ENCODE data around the gene CLEC4G.
"Not testable (repeated sequence)": the region's sequence is repeated elsewhere in the genome, so short reads cannot be mapped to it uniquely, and the experiment has no call there.

Gene CLEC4G

DNA sequence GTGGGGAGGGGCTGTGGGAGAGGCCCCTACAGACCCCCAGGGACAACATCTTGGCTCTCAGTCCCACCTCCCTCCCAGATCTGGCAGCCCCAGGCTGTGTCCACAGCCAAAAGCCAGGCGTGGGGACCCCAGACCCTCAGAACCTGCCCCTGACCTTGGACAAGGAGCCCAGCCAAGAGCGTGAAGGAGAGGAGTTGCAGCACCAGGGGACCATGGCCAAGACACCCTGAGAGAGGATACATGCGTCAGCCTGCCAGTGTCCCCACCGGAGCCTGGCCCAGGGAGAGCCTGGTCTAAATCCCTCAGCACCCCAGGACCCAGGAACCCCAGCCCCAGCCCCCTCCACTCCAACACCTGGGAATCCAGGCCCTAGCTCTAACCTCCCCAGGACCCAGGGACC lies 14.4 kb upstream of the CLEC4G start:
- DNase-seq: not testable (repeated sequence)

DNA sequence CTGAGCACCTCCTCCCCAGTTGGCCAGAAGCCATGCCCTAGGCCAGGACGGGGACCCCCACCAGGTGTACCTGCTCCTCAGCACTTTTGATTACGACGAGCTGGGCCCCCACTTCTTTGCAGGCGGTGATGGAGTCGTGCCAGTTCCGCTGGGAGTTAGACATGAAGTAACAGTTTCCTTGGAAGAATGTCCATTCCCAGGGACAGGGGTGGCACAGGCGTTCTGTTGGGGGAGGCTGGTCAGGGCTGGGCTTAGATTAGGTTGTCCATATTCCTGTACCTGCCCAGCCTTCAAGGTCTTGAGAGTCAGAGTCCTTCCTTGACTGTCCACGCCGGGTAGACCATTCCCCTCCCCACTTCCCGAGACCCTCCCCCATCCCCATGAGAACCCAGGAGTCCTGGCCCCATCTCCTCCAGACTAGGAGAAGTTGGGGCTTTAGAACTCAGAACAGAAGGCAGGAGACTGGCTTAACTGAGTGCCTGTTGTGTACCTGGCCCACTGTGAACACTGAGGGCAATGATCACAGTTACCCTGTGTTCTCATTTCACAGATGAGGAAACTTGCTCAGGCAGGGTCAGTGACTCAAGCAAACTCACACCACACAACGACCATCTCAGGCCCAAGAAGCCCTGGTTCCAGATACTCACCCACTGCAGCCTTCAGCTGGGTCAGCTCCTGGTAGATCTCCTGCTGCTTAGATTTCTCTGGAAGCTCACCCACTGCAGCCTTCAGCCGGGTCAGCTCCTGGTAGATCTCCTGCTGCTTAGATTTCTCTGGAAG lies 13.2 kb upstream of the CLEC4G start:
- DNase-seq: no peak

DNA sequence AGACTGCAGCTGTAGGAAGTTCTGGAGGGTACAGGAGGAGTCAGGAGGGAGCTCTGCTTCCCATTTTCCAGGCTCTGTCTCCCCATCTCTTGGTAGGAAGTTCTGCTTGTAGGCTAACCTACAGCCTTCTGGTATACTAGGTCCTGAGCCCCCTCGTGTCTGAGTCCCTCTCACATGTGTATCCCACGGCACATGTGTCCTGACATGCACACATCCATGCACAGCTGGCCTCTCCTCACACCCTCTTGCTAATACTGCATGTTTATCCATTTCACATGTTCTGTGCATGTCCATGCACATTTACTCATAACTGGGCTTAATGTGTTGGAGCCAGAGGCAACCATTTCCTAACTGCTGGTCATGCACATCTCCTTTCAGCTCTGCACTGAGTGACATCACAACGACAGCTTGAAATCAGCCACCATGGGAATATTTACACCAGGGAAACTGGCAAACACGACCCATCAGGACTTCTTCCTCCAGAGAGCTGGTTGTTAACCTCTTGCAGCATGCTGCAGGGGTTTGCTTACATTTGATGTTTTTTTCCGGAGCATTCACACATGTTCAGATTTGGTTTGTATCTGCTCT lies 12.4 kb upstream of the CLEC4G start:
- DNase-seq: no peak

DNA sequence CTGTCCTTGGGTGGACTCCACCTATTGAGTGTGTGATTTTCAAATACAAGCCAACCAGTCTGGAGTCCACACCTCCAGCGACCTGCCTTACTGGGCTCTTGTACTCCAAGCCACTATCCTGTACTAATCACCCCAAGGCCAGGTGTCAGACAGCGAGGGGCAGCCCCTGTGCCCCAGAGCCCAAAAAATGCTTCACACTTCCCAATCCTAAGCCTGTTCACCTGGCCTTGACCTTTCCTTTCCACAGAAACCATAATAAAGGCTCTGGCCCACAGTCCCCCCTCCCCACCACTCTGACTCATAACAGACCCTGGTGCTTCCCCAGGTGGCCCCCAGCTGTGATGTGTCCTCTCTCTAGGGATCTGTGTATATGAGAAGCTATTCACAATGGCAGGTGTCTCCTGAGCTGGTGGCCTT lies 11.5 kb upstream of the CLEC4G start:
- peak in 1 of 2 experiments; percentile 21 for DNase-seq

DNA sequence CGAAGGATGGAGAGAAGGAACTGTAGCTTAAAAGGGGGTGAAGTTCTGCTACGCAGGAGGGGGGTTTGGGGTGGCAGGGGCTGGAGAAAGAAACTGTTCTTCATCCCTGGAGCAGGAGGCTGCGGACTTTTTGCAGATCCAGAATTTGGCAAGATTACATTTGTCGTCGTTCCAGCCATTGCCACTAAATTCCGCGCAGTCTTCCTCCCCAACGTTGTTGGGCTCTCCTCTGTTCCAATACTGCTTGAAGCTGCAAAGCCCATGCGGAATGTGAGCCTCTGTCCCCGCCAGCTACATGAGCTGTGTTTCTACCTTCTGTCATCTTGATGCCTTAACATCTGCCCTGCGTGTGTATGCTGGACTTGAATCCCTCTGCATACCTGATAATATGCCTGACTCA lies 11.1 kb upstream of the CLEC4G start:
- DNase-seq: peak; percentile 70 to 90

DNA sequence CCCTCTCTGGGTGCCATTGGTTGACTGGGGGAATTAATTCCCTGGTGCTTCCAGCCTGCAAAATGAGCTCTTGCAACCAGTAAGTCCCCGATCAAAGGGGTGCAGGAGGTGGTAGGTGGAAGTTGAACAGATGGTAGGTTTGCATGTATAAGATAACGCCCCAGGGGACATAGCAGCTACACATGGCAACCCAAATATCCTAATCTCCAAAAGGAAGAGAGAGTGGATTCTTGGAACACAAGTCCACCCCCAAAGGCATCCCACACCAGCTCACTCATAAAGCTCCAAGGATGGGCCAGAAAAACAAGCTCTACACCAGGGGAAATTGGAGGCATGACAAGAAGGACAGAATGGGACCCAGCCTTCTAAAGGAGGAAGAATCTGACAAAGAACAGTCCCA lies 10.7 kb upstream of the CLEC4G start:
- DNase-seq: peak; percentile 85 to 97

DNA sequence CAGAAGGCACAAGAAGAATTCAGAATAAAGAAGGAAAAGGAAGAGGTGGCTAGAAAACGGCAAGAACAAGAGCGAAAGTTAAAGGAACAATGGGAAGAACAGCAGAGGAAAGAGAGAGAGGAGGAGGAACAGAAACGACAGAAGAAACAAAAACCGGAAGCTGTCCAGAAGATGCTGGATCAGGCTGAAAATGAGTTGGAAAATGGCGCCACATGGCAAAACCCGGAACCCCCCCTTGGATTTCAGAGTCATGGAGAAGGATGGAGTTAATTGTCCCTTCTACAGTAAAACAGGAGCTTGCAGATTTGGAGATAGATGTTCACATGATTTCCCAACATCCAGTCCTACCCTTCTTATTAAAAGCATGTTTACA lies 8.8 kb upstream of the CLEC4G start:
- no peak for DNase-seq

DNA sequence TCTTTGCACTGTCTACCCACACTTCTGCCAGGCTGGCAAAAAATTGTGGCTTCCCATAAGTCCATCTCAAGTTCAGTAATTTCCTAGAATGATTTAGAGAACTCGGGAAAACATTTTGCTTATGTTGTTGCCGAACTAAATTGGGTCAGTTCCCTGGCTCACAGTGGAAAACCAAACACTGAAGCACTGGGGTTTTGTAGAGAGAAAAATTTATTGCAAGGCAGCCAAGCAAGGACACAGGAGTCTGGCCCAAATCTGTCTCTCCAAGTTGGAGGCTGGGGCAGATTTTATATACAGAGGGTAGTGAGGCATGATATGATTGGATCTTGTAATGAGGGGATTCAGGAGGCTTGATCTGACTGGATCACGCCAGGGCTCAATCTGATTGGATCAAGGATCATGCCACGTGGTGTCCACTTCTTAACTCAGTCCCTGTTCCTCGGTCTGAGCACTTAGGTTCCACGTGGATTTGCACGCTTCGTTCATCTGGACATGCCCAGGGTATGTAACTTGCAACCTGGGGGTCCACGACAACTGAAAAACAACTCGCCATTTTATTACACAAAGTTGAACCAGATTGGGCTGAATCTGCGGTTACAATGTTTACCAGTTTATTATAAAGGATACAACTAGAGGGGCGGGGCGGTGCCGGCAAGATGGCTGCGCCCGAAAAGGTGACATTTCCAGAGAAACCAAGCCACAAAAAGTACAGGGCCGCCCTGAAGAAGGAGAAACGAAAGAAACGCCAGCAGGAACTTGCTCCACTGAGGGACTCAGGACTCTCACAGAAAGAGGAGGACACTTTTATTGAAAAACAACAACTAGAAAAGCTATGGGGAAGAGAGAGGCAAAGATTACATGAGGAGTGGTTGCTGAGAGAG lies 8.1 kb upstream of the CLEC4G start:
- no peak for DNase-seq

DNA sequence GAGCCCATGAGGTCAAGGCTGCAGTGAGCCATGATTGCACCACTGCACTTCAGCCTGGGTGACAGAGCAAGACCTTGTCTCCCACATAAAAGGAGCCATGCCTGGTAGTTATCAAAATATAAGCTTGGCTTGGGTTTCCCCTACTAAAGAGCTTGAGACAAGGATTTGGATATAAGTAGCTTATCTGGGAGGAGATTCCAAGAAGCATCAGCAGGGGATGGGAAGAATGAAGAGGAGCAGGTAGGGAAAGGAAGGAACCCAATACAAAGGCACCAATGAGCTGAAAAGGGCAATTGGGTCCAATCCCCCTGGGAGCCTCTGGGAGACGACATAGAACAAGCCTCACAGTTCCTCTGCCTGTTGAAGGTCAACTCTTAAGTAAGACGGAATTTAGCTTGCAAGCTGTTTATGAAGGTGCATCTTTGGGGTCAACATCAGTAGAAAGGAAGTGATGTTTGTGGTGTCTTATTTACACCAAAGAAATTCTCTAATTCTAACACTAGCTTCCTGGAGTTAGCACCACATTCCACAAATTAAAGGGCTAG lies 7.4 kb upstream of the CLEC4G start:
- peak in 1 of 2 experiments; percentile 26 for DNase-seq

DNA sequence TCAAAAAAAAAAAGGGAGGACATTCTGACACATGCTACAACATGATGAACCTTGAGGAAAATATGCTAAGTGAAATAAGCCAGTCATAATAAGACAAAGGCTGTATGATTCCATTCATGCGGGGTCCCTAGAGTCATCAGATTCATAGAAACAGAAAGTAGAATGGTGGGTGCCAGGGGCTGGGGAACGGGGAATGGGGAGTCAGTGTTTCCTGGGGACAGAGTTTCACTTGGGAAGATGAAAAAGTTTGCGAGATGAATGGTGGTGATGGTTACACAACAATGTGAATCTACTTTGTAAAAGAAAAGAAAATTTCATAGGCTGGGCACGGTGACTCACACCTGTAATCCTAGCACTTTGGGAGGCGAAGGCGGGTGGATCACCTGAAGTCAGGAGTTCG lies 6.1 kb upstream of the CLEC4G start:
- no peak for DNase-seq

DNA sequence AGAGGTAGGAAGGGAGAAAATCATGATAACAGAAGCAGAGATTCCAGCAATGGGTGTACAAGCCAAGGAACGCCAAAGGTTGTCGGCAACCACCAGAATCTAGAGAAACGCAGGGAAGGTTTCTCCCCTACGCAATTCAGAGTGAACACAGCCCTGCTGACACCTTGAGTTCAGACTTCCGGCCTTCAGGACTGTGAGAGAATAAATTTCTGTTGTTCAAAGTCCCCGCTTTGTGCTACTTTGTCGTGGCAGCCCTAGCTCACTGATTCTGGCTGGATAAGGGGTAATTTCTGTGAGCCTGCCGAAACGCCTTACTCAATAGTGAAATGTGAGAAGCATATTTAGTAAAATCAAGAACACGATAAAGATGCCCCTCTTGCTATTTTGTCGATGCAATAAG lies 5.3 kb upstream of the CLEC4G start:
- DNase-seq: no peak

DNA sequence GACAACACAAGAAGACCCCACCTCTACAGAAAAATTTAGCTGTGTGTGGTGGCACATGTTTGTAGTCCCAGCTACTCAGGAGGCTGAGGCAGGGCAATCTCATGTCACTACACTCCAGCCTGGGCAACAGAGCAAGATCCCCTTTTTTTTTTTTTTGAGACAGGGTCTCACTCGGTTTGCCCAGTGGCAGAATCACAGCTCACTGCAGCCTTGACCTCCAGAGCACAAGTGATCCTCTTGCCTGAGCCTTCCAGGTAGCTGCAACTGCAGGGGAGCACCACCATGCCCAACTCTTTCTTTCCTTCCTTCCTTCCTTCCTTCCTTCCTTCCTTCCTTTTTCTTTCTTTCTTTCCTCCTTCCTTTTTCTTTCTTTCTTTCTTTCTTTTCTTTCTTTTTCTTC lies 4.2 kb upstream of the CLEC4G start:
- DNase-seq: no peak

DNA sequence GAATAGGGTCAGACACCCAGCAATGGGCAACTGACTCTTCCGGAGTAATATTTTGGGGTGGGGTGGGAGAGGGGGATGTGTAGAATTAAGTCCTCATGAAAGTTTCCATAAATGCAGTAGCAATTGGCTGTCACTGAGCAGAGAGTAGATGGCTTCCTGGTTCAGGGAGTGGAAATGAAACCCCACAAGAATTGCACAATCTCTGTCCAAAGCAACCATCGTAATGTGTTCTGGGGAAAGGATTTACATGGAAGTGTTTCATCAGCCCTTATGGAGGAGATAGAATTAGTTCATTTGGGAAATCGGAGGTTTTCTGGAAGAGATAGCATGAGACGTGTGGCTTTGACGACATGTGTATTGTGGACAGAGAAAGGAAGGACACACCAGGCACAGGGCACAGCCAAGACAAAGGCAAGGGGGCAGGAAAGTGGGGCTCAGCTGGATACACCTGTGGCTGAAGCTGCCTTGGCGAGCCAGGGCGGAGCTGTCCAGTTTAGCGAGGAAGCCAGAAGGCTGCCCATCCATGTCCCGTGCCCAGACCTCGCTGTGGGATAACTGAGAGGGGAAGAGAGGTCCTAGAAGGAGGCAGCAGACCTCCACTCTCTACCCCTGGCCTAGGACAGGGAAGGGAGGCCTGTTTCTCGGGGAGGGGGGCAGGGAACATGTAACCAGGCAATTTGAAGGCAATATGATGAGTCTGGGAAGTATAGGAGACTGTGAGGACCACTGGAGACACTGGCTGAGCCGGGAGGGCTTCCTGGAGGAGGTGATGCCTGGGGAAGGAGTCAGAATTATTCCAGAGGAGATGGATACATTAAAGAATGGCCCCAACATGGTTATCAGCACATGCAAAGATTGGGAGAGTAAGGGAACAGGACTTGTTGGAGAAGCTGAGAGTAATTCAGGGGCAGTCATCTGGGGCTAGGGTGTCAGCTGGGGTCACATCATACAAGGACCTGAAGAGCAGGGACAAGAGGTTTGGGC lies 2.6 kb upstream of the CLEC4G start:
- DNase-seq: no peak

DNA sequence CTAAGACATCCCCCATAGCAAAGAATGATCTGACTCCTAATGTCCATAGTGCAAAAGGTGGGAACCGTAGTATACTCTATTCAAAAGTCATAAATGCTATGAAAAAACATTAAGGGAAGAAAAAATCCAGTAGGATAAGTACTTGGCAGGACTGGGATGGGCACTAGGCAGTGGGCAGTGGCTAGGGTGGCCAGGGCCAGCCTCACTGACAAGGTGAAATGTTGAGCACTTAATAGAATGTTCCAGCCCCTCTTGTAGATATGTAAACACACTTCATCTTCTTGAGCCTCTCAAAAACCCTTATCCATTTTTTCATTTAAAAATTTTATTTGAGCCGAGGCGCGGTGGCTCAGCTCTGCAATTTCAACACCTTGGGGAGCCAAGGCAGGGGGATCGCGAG lies 1.5 kb upstream of the CLEC4G start:
- no peak for DNase-seq

DNA sequence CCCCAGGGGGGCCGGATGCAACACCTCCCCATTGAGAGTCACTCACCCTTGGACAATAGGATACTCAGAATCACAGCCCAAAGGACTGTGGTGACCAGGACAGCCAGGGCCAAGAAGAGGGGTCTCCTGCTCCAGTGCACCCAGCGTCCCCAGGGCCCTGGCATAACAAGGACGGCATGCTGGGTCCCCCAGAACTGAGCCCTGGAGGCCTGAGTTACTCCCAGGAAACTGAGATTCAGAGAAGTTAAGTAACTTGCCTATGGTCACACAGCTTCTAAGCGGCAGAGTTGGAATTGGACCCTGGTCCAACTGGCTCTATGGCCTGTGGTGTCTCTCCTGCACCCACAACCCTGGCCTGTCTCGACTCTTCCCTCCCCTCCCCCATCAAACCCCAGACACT lies 295 bp downstream of the CLEC4G start:
- DNase-seq: no peak

DNA sequence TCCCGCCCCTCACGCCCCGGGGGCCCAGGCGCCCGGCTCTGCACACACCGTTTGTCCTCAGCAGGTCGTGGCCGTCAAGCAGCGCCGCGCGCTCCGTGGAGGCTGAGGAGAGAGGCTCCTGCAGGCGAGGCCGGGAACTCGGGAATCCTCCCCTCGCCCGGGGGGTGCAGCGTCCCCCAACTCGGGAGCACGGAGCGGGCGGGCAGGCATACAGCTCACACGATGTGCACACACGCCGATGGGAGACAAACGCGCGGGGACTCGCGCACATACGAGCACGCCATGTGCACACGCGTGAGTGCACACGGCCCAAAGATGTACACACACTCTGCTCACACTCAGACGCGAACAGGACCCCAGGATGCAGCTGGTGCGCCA lies 703 bp downstream of the CLEC4G start:
- no peak for DNase-seq

DNA sequence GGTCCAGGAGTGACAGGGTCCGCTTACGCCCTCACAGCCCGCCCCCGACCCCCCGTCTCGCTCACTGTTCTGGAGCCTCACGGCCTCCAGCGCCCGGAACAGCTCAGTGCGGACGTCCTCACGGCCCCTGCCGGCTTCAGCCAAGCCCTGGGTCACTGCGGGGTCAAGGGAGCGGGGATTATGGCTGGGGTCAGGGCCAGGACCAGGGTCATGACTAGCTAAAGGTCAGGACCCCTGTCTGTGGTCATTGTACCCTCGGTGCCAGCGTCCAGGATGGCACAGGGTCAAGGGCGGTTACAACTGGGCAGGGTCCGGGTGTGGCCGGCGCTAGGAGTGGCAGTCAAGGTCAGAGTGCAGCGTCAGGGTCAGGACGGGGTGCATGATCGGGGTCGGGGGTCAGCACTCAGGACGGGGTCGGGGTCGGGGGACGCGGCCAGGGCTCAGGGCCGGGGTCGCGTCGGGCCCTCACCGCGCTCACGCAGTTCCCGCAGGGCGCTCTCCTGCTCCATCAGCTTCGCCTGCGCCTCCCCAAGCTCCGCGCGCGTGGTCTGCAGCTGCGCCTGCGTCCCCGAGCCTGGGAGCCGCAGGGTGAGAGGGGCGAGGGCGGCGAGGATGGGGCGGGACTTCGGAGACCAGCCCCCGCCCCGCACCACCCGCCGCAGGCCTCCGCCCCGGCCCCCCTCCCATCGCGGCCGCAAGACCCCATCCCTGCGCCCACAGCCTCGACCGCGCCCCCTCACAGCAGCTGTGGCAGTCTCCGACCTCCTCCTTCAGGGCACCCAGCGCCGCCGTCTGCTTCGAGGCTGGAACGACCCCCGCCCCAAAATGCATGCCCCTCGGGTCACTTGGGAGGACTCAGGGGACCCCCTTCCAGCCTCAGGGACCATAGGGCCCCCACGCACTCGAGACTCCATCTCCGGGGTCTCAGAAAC lies 1.4 kb downstream of the CLEC4G start:
- DNase-seq: peak in 1 of 2 experiments; percentile 8

DNA sequence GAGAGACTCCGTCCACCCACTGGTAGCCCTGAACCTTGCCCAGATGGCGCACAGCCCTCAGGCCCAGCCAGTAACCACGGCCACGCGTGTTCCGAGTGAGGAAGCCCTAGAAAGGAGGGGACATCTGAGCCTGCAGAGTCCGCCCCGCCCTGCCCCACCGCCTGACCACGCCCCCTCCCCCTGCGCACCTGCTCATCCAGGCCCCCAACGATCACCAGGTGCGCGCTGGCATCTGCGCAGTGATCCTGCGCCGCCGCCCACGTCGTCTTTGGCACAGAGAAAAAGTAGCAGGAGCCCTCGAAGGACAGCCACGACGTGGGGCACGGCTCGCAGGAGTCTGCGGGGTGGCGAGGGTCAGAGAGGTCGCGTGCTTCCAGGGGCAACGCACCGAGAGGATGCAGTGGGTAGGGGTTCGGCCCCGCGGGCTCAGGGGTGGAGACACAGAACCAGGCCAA lies 2.1 kb downstream of the CLEC4G start:
- DNase-seq: no peak

DNA sequence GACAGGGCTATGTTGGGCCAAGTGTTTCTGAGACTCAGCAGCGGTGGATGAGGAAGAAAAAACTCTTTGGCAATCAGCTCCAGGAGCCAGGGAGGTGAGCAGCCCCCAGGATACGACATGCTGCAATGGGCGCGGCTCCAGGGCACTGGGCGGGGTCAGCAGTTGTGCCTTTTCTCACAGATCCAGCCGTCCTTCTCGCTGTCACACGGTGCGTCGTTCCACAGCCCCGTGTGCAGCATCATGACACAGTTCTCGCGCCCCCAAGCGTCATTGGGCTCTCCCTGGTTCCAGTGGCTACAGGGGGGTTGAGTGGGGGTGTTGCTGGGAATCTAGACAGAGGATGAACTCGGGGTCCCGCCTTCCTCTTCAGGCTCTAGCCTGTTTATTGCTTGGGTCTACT lies 2.7 kb downstream of the CLEC4G start:
- peak in 1 of 2 experiments; percentile 13 for DNase-seq

DNA sequence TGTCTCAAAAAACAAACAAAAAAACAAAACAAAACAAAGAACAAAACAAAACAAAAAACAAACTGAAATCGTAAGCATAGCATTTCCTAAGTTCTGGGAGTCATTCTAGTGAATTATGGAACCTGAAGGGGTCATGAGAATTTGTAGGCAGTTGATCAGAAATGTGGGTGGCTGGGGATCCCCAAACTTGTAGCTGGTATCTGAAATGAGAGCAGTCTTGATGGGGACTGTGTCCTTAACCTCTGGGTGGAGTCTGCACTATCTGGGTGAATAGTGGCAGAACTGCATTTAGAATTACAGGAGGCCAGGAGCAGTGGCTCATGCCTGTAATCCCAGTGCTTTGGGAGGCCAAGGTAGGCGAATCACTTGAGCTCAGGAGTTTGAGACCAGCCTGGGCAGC lies 6.1 kb downstream of the CLEC4G start:
- no peak for DNase-seq

DNA sequence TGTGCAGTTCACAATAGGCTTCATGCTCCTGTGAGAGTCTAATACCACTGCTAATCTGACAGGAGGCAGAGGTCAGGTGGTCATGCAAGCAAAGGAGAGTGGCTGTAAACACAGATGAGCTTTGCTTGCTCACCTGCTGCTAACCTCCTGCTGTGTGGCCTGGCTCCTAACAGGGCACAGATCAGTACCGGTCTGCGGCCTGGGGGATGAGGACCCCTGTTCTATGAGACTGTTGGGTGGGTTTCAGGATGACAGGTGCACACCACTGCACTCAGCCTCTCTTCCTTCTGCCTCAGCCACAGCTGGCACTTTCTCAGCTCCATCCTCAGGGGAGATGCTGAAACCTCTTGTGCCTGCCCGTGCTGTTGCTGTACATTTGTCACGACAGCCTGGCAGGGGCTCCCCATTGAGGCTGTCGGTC lies 9.7 kb downstream of the CLEC4G start:
- DNase-seq: peak; percentile 98 to 99

Measured in NCI-H524 (cell line).